Neural crest cell (in vitro differentiated cells): Measurements from ENCODE around the gene MGAT5B. TPM values are rescaled to one million over a fixed set of nuclear protein-coding genes. Genes with fewer than 3 reads are reported as not detected.

Experiments used
- DNase-seq: peaks from one replicate; pipeline ENCODE4 v3.0.0; 2021; ENCODE audit warnings: low read depth, mixed read lengths, low spot score
- H3K27ac Mint-ChIP-seq: one replicate; pipeline ENCODE4 v1.8.0; 2021; ENCODE audit warnings: mild to moderate bottlenecking, mixed read lengths; ENCODE audit not compliant: unreplicated experiment
- H3K27me3 Mint-ChIP-seq: 2 replicates; pipeline ENCODE4 v1.8.0; 2021; ENCODE audit warnings: low read depth, mild to moderate bottlenecking, mixed read lengths
- H3K36me3 Mint-ChIP-seq: 2 replicates; pipeline ENCODE4 v1.8.0; 2021; ENCODE audit warnings: low read depth, mild to moderate bottlenecking, mixed read lengths
- H3K4me1 Mint-ChIP-seq: 2 replicates; pipeline ENCODE4 v1.8.0; 2021; ENCODE audit warnings: mixed read lengths
- H3K4me3 Mint-ChIP-seq: one replicate; pipeline ENCODE4 v1.8.0; 2021; ENCODE audit warnings: mild to moderate bottlenecking, mixed read lengths
- H3K9me3 Mint-ChIP-seq: 2 replicates; pipeline ENCODE4 v1.8.0; 2021; ENCODE audit warnings: mixed read lengths
- total RNA-seq: library from RNA; stranded (reverse); gene quantifications from 2 replicates; pipeline ENCODE4 v1.2.1, GENCODE V29; 2021
- TF ChIP-seq, protein P1 (sequence below): fragments of 200-600 bp; sonication (generic); conservative IDR thresholded peaks from 2 replicates; pipeline ENCODE4 v1.5.0; 2021; ENCODE audit warnings: antibody characterized with exemption, mild to moderate bottlenecking

Gene MGAT5B
- total RNA-seq, 1 donor from 2014 or later = 14.6 TPM

DNA sequence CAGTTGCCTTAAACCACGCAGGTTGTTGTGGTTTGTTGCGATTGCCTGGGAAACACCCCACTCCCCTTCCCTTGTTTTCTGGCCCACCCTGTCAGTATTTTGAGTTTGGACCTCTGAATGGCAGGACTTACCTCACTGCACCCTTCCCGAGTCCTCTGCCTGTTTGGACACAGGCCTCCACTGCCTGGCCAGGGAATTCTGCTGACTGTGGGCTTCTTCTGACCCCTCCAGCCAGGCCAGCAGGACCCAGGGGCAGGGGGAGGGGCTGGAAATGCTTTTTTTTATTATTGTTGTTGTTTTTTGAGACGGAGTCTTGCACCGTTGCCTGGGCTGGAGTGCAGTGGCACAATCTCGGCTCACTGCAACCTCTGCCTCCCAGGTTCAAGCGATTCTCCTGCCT, 4.2 kb upstream of the MGAT5B start:
- Mint-ChIP-seq H3K4me3 (no peak overlapping the region), H3K27me3 (peaks cover 11% of the 10 kb centered on the region), H3K9me3 (no peaks in the 10 kb centered on the region), H3K36me3 (no peaks in the 10 kb centered on the region), H3K4me1 (peaks cover 11% of the 10 kb centered on the region), H3K27ac (no peak overlapping the region)
- no peak for DNase-seq
- TF ChIP-seq, protein P1, sequence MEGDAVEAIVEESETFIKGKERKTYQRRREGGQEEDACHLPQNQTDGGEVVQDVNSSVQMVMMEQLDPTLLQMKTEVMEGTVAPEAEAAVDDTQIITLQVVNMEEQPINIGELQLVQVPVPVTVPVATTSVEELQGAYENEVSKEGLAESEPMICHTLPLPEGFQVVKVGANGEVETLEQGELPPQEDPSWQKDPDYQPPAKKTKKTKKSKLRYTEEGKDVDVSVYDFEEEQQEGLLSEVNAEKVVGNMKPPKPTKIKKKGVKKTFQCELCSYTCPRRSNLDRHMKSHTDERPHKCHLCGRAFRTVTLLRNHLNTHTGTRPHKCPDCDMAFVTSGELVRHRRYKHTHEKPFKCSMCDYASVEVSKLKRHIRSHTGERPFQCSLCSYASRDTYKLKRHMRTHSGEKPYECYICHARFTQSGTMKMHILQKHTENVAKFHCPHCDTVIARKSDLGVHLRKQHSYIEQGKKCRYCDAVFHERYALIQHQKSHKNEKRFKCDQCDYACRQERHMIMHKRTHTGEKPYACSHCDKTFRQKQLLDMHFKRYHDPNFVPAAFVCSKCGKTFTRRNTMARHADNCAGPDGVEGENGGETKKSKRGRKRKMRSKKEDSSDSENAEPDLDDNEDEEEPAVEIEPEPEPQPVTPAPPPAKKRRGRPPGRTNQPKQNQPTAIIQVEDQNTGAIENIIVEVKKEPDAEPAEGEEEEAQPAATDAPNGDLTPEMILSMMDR = no peak

DNA sequence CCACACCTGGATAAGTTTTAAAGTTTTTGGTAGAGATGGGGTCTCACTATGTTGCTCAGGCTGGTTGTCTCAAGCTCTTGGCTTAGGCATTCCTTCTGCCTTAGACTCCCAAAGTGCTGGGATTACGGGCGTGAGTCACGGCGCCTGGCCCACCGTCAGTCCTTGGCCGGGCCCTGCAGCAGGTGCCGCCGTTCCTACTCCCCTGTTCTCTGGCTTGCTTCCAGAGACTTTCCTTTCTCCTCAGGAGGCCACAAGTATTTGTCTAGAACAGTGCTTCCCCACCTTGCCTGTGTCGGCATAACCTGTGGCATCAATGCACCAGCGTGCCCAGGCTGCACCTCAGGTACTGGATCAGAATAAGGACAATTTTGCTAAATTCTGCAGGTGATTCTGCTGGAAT, 3.0 kb upstream of the MGAT5B start:
- no peak for DNase-seq
- H3K36me3 Mint-ChIP-seq = no peaks in the 10 kb centered on the region
- peaks cover 13% of the 10 kb centered on the region for H3K27me3 Mint-ChIP-seq
- H3K4me1 Mint-ChIP-seq = peaks cover 11% of the 10 kb centered on the region
- peak overlapping the region; percentile 57 for H3K27ac Mint-ChIP-seq
- H3K4me3 Mint-ChIP-seq = no peak overlapping the region
- TF ChIP-seq, protein P1 = no peak
- no peaks in the 10 kb centered on the region for H3K9me3 Mint-ChIP-seq

DNA sequence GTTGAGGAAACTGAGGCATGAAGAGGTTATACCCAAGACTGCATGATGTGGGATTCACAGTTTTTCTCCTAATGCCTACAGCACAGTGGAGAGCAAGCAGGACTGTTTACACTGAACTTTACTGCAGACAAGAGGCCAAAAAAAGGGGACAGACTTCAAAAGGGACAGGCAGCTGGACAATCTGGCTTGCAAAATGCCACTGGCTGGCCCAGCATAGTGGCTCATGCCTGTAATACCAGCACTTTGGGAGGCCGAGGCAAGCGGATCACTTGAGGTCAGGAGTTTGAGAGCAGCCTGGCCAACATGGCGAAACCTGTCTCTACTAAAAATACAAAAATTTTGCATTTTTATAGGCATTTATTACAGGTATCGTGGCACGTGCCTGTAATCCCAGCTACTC, 2.0 kb upstream of the MGAT5B start:
- Mint-ChIP-seq H3K4me3 (peak overlapping the region; percentile 58), H3K27ac (no peak overlapping the region), H3K4me1 (peaks cover 11% of the 10 kb centered on the region), H3K27me3 (peaks cover 19% of the 10 kb centered on the region), H3K9me3 (no peaks in the 10 kb centered on the region), H3K36me3 (no peaks in the 10 kb centered on the region)
- TF ChIP-seq, protein P1 = no peak
- no peak for DNase-seq

DNA sequence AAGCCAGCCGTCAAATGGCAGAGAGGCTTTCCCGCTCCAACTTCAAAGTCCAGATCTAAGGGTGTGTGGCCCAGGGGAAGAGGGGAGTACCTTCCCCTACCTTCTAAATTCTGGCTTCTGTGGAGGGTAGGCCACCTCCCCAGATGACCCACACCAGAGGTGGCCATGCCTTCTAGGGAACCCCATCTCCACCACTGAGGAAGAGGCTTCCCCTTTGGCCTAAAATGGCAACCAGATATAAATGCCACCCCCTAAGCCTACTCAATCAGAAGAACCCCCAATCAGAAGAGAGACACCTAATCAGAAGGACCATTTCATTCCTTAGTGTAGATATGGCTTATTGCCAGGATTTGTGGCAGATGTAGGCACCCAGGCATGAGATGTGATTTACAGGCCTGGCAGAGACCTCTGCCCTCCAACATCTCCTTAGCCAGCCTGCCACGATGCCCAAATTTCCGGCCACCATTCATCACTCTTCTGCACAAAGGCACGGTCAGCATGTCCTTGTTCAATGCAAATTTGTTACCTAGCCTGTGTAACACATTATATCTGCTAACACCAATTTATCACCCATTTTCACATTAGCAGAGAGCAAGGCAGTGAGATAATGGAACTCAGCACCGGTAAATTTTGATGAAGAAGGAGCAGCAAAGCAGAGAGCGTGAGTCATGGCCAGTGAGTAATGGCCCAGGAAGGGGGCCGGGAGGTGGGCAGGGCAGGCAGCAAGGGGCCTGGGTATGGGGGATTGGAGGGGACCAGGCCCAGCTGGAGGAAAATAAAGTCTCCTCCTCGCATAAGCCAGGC, 1.2 kb upstream of the MGAT5B start:
- TF ChIP-seq, protein P1 = no peak
- H3K27ac Mint-ChIP-seq = no peak overlapping the region
- H3K36me3 Mint-ChIP-seq = no peaks in the 10 kb centered on the region
- H3K9me3 Mint-ChIP-seq = no peaks in the 10 kb centered on the region
- H3K4me3 Mint-ChIP-seq = peak overlapping the region; percentile 13
- no peak for DNase-seq
- peaks cover 24% of the 10 kb centered on the region for H3K27me3 Mint-ChIP-seq
- H3K4me1 Mint-ChIP-seq = peaks cover 11% of the 10 kb centered on the region

DNA sequence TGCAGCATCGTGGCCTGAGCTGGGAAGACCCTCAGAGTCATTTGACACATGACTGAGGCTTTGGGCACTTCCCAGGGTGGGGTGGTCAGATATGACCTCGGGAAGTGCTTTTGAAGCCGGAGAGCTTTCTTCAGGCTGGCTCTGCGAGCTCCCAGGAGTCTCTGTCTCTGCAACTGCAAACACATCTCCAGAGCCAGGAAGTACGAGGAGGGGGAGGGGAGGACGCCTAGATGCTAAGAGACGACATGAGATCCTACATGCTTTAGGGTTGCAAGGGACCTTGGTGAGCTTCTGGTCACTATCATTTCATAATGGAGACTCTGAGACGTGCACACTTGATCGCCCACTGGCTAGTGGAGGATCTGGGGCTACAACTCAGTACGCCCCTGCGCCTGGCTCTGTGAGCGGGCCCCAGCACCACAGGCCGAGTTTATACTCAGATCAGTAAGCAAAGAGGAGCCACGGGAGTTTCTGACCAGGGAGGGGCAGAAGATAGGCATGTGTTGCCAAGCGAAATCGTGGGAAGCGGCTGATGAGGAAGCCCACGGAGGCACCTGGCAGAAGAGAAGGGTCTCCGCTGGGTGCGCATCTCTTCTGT, 527 bp upstream of the MGAT5B start:
- no peaks in the 10 kb centered on the region for H3K9me3 Mint-ChIP-seq
- TF ChIP-seq, protein P1 = no peak
- H3K27ac Mint-ChIP-seq = no peak overlapping the region
- peaks cover 15% of the 10 kb centered on the region for H3K4me1 Mint-ChIP-seq
- peak overlapping the region; percentile 88 for H3K4me3 Mint-ChIP-seq
- peaks cover 24% of the 10 kb centered on the region for H3K27me3 Mint-ChIP-seq
- DNase-seq = no peak
- H3K36me3 Mint-ChIP-seq = no peaks in the 10 kb centered on the region
